GM19023 (cell line): ENCODE results near the gene DCLRE1C.
"Not testable (repeated sequence)": the region's sequence is repeated elsewhere in the genome, so short reads cannot be mapped to it uniquely, and the experiment has no call there.

Experiments used
- ATAC-seq: cut with Tn5 transposase; IDR thresholded peaks from one replicate; pipeline ENCODE4 v1.9.1; 2021; ENCODE audit warnings: mild to moderate bottlenecking, moderate library complexity; ENCODE audit not compliant: unreplicated experiment

DCLRE1C gene

GRCh38 chr10:14889318-14889717 is 64.6 kb downstream of the DCLRE1C start:
- no peak for ATAC-seq

- no peak for ATAC-seq
Measured at GRCh38 chr10:14884082-14884481, 69.8 kb downstream of the DCLRE1C start.

DNA sequence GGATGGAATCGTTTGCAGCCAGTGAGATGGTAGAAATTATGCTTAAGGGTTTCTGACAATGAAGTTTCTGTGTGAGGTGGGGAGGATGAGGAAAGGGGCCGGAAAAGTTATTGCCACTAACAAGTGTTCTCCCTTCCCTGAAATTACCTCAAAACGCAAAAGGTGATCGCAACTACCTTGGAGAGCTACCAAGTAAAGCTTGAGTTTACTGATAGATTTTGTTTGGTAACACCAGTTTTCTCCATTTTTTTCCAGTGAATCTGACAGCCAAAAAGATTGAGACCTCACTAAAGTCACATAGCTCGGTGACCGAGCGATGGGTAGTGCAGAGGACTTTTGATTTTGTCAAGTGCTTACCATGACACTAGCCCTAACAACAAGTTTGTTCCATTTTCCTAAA is 73.7 kb downstream of the DCLRE1C start:
- no peak for ATAC-seq

- ATAC-seq = no peak
Measured at GRCh38 chr10:14879928-14880193, 74.0 kb downstream of the DCLRE1C start.

- peak; percentile 10 for ATAC-seq
Measured at GRCh38 chr10:14879124-14879927, 74.6 kb downstream of the DCLRE1C start.

GRCh38 chr10:14878266-14879123 is 75.4 kb downstream of the DCLRE1C start, which contains the start of gene SUV39H2:
Gene SUV39H2, plus strand, starts transcription at chr10:14878866. Its CDS starts 23 bp downstream, at chr10:14878889.
- peak; percentile 89 for ATAC-seq

GRCh38 chr10:14876764-14877163 is 77.1 kb downstream of the DCLRE1C start:
- ATAC-seq = no peak

- ATAC-seq = no peak
Measured at GRCh38 chr10:14875941-14876340, 78.0 kb downstream of the DCLRE1C start.

DNA sequence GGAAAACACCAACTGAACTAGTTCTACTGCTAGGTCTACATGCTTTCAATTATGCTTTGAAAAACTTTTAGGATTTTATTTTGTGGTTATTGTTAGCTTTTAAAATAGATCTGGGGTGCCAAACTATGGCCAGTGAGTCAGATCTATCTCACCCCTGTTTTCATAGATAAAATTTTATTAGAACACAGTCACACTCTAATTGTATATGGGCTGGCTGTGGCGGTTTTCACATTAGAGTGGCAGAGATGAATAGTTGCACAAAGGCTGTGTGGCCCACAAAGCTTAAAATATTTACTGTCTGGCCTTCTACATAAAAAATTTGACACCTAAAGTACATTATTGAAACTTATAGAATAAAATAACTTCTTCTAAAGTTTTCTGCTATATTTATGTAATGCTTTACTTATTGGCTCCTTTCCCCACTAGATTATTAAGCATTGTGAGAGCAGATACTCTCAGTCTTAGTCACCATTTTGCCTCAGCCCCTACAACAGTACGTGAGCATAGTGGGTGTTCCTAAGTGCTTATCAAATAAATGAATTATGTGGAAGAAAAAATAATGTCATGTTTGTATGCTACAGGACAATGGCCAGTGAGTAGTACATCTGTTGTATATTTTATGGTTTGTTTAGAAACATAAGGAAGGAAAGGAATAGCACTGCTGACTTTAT is 80.7 kb downstream of the DCLRE1C start:
- ATAC-seq = no peak

- ATAC-seq = not testable (repeated sequence)
Measured at GRCh38 chr10:14864871-14865270, 89.0 kb downstream of the DCLRE1C start.

DNA sequence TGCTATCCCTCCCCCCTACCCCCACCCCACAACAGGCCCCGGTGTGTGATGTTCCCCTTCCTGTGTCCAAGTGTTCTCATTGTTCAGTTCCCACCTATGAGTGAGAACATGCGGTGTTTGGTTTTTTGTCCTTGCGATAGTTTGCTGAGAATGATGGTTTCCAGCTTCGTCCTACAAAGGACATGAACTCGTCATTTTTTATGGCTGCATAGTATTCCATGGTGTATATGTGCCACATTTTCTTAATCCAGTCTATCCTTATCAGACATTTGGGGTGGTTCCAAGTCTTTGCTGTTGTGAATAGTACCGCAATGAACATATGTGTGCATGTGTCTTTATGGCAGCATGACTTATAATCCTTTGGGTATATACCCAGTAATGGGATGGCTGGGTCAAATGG is 89.4 kb downstream of the DCLRE1C start:
- ATAC-seq = not testable (repeated sequence)

DNA sequence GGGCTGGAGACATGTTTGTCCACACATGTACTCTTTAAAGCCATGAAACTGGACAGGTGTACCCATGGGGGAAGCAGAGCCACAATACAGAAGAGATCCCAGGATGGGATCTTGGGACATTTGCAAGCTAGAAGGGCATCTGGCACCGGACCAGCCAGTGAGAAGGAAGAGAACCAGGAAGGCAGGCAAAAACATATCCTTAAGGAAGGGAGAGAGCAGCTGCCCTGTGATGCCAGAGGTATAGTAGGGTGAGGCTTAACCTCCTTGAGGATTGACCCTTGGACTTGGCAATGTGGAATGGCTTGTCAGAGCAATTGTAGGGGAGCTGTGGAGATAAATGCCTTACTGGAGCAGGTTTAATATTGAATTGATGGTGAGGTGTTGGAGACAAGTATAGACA is 93.1 kb downstream of the DCLRE1C start:
- ATAC-seq = no peak

DNA sequence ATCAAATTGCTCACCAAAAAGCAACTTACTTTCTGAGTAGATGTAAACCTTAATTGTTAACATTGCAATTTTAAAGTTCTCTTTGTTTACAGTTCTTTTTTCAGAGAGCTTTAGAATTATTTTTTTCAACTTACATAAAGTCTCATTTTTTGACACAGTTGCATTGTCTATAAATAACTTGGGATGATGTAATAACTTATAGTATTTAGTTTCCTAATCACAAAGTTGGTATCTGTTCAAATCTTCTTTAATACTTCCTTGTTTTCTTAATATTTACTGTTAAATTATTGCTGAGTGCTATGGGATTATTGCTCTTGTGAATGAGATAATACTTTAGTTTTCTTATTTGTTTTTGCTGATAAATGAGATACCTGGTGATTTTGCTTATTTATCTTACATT is 94.1 kb downstream of the DCLRE1C start:
- ATAC-seq = no peak

DNA sequence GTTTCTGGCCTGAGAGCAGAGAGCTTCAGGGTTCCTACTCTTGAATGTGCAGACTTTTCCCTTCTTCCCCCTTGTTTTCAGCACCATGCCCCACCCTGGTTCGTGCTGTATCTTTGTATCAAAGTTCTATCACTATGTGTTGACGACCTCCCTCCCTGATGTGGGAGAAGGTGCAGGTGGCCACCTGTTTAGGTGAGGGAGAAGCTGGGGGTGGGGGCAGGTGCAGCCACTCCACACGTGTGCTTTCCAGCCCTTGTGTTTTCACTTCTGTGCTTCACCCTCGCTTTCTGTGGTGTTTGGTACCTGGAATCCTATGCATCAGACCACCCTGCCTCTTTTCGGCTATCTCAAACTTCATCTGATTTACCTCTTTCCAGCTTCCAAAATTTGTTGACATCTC is 94.9 kb downstream of the DCLRE1C start:
- no peak for ATAC-seq

GRCh38 chr10:14858338-14858960 is 95.4 kb downstream of the DCLRE1C start:
- no peak for ATAC-seq

DNA sequence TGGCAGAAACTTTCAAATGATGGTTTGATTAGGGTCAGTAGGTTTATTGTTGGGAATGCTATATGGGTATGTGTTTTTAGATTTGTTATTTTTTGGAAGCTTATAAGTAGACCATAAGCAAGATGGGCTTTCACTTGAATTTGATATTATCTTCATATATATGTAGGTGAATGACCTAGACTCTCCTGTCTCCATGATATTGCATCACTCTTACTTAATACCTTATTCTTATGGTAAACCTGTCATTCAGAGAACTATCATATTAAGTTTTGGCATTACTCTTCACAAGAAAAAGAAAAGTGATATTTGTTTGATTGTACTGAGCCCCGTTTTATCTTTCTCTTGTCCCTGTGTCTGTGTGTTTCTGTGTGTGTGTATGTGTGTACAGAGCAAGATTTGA is 98.4 kb downstream of the DCLRE1C start:
- ATAC-seq = no peak

GRCh38 chr10:14852236-14852635 is 101.7 kb downstream of the DCLRE1C start:
- no peak for ATAC-seq
